B cell (primary cell): ENCODE results near the gene CEP290. TPM values are rescaled to one million over a fixed set of nuclear protein-coding genes. Genes with fewer than 3 reads are reported as not detected.

Experiments used
- ATAC-seq: fragments of 200-7000 bp; cut with Tn5 transposase; one replicate; pipeline ENCODE4 v1.10.0; 2021; ENCODE audit warnings: low read depth, mild to moderate bottlenecking, moderate number of reproducible peaks, moderate library complexity
- CTCF ChIA-PET: fragments of 350-600 bp; sonication (Branson Sonifier 250); formaldehyde crosslinking; loops from one replicate; lab custom pipeline; 2021; ENCODE audit warnings: antibody characterized with exemption, inconsistent platforms; lab: Charles Lee
- POLR2A ChIA-PET: fragments of 350-600 bp; sonication (Branson Sonifier 250); formaldehyde crosslinking; loops from one replicate; lab custom pipeline; 2021; ENCODE audit warnings: antibody characterized with exemption; lab: Charles Lee
- DNase-seq: peaks from one replicate; pipeline ENCODE4 v3.0.0; 2013
- H2AFZ ChIP-seq: 2 replicates; pipeline ENCODE4 v1.6.1; 2012; ENCODE audit warnings: mild to moderate bottlenecking, low read depth, low read length; ENCODE audit not compliant: insufficient read depth, poor library complexity, severe bottlenecking
- H3K27ac ChIP-seq, 2 donors: 1 replicate in 1 of 2; 2 replicates in 1 of 2; pipeline ENCODE4 v1.5.1; 2012 to 2013; ENCODE audit warnings: low read length in 2 of 2, mild to moderate bottlenecking in 2 of 2, moderate library complexity in 1 of 2
- H3K27me3 ChIP-seq, 4 experiments: fragments of 200-600 bp in 1 of 4; sonication (generic) in 1 of 4; replicated peaks in 1 of 4; 1 replicate in 2 of 4; 2 replicates in 2 of 4; pipeline versions ENCODE4 v1.6.1 to v1.7.0; 2013 to 2016; ENCODE audit warnings: low read length in 3 of 4, mild to moderate bottlenecking in 2 of 4, mixed read lengths in 1 of 4, moderate library complexity in 1 of 4; ENCODE audit not compliant: insufficient read depth in 4 of 4, control insufficient read depth in 3 of 4; ENCODE audit errors: control extremely low read depth in 1 of 4
- H3K36me3 ChIP-seq, 2 experiments: replicated peaks in 1 of 2; 1 replicate in 1 of 2; 2 replicates in 1 of 2; pipeline versions ENCODE4 v1.6.1 to v1.7.1; 2013; ENCODE audit warnings: low read length in 1 of 2; ENCODE audit not compliant: insufficient read depth in 2 of 2, control insufficient read depth in 1 of 2; ENCODE audit errors: control extremely low read depth in 1 of 2, extremely low read depth in 1 of 2
- H3K4me1 ChIP-seq, 2 donors: fragments of 200-600 bp in 1 of 2; sonication (generic) in 1 of 2; 1 replicate in 1 of 2; 2 replicates in 1 of 2; pipeline versions ENCODE4 v1.5.1 to v1.6.1; 2013 to 2017; ENCODE audit warnings: low read length in 2 of 2; ENCODE audit not compliant: control insufficient read depth in 2 of 2, insufficient read depth in 2 of 2
- H3K4me2 ChIP-seq: replicated peaks from 2 replicates; pipeline ENCODE3; 2012; ENCODE audit warnings: mild to moderate bottlenecking, low read depth, low read length; ENCODE audit not compliant: poor library complexity, severe bottlenecking
- H3K4me3 ChIP-seq, 5 experiments: fragments of 200-600 bp in 1 of 5; sonication (generic) in 1 of 5; 1 replicate in 3 of 5; 2 replicates in 2 of 5; pipeline versions ENCODE4 v1.5.1 to v1.7.0; 2011 to 2016; ENCODE audit warnings: low read length in 4 of 5, mild to moderate bottlenecking in 4 of 5, low read depth in 2 of 5, control low read depth in 1 of 5, moderate library complexity in 1 of 5; ENCODE audit not compliant: insufficient read depth in 1 of 5; ENCODE audit errors: control extremely low read depth in 1 of 5, extremely low read depth in 1 of 5
- H3K79me2 ChIP-seq: fragments of 200-600 bp; sonication (generic); one replicate; pipeline ENCODE4 v1.6.0; 2016; ENCODE audit warnings: low read length; ENCODE audit not compliant: control insufficient read depth, insufficient read depth
- H3K9ac ChIP-seq: fragments of 200-600 bp; sonication (generic); 2 replicates; pipeline ENCODE4 v1.6.1; 2017; ENCODE audit warnings: mild to moderate bottlenecking, low read length, moderate library complexity
- H3K9me3 ChIP-seq, 3 donors: one replicate each; pipeline versions ENCODE4 v1.6.1 to v1.7.1; 2013; ENCODE audit warnings: low read length in 2 of 3; ENCODE audit not compliant: control insufficient read depth in 2 of 3, insufficient read depth in 1 of 3; ENCODE audit errors: control extremely low read depth in 1 of 3
- H4K20me1 ChIP-seq: 2 replicates; pipeline ENCODE4 v1.6.0; 2012; ENCODE audit warnings: mild to moderate bottlenecking, low read length; ENCODE audit not compliant: insufficient read depth, control insufficient read depth, poor library complexity, severe bottlenecking
- H3K27ac Mint-ChIP-seq: one replicate; pipeline ENCODE4 v1.8.0; 2021; ENCODE audit warnings: mixed read lengths
- H3K27me3 Mint-ChIP-seq: one replicate; pipeline ENCODE4 v1.8.0; 2021; ENCODE audit warnings: mixed read lengths
- H3K4me1 Mint-ChIP-seq: one replicate; pipeline ENCODE4 v1.8.0; 2021; ENCODE audit warnings: mixed read lengths
- H3K4me3 Mint-ChIP-seq: one replicate; pipeline ENCODE4 v1.8.0; 2021; ENCODE audit warnings: mixed read lengths
- H3K9me3 Mint-ChIP-seq: one replicate; pipeline ENCODE4 v1.8.0; 2022; ENCODE audit warnings: mixed read lengths; ENCODE audit not compliant: insufficient read depth
- CTCF ChIP-seq: fragments of 200-600 bp; IDR thresholded peaks from one replicate; pipeline ENCODE4 v1.8.0; 2022; ENCODE audit warnings: antibody characterized with exemption, mild to moderate bottlenecking
- EZH2 ChIP-seq: IDR thresholded peaks from 2 replicates; pipeline ENCODE4 v1.6.1; 2012; ENCODE audit warnings: borderline replicate concordance, low read depth, mild to moderate bottlenecking, moderate library complexity, low read length; ENCODE audit not compliant: insufficient read depth, poor library complexity, severe bottlenecking
- WGBS: methylation state at CpG from one replicate; pipeline ENCODE4 v1.1.5; 2013; ENCODE audit warnings: missing lambda C conversion rate; ENCODE audit not compliant: insufficient coverage; 5-methylcytosine and 5-hydroxymethylcytosine counted together
- intact Hi-C: fragments of 100-400 bp; cut with micrococcal nuclease; formaldehyde crosslinking; loops from one replicate; pipeline ENCODE4 v1.10.0; 2022
- polyA plus RNA-seq: library from polyadenylated mRNA; depleted of rRNA; stranded (reverse); fragments of >200 nt; gene quantifications from 2 replicates; pipeline ENCODE4 v1.2.3, GENCODE V29; 2012
- small RNA-seq: library from RNA; depleted of rRNA; stranded (forward); fragments of <200 nt; gene quantifications from one replicate; pipeline ENCODE3, GENCODE V24; 2012; ENCODE audit warnings: low replicate concordance, low read depth; ENCODE audit not compliant: insufficient read length
- total RNA-seq, 2 donors: library from RNA; stranded (reverse); fragments of 120-200 nt in 1 of 2; gene quantifications; 1 replicate in 1 of 2; 2 replicates in 1 of 2; pipeline versions ENCODE4 v1.2.3 to v1.2.4, GENCODE V29; 2013 to 2022

The CEP290 gene
- total and polyA plus RNA-seq, 2 donors (not counting 1 experiment from before 2014, with no cell fraction given), result 2.6 to 27.3 TPM

GRCh38 chr12:88001327-88001726 is 140.6 kb downstream of the CEP290 start:
- Histone ChIP-seq H3K4me1 (no peaks in the 10 kb centered on the region), H3K9ac (no peak overlapping the region), H2AFZ (no peak overlapping the region), H3K27ac (no peak overlapping the region), H3K36me3 (no peaks in the 10 kb centered on the region), H3K4me3 (no peak overlapping the region), H3K4me2 (no peak overlapping the region), H4K20me1 (no peaks in the 10 kb centered on the region), H3K79me2 (no peaks in the 10 kb centered on the region), H3K9me3 (peaks cover 0 to 4% (median 0%) of the 10 kb centered on the region in 3 donors), H3K27me3 (no peaks in the 10 kb centered on the region)
- no peak overlapping the region for H3K4me3 Mint-ChIP-seq
- ChIA-PET CTCF (no interaction called here), POLR2A (no interaction called here)
- no peaks in the 10 kb centered on the region for H3K27me3 Mint-ChIP-seq
- intact Hi-C loops, result no loop called here
- TF ChIP-seq EZH2 (no peak), CTCF (no peak)
- no peaks in the 10 kb centered on the region for H3K9me3 Mint-ChIP-seq
- no peak for DNase-seq
- no peak overlapping the region for H3K27ac Mint-ChIP-seq
- no peak for ATAC-seq
- H3K4me1 Mint-ChIP-seq, result no peaks in the 10 kb centered on the region
- WGBS, result no CpG with 5 or more reads among the region's 2 CpGs

Small RNA genes lying within 50 kb of the gene (small RNA-seq; reads per million reads assigned to genes)
- not detected for gene RNA5SP364

Other genes with a start within 250 kb of the CEP290 start
- 0.10 and 0.22 TPM in 2 replicates for gene C12orf50, start 112.7 kb downstream of the CEP290 start, total RNA-seq
- 0.07 TPM in 1 of 2 replicates, not detected in the other for gene C12orf50, start 112.7 kb downstream of the CEP290 start, polyA plus RNA-seq
- gene TMTC3, start 219 bp upstream of the CEP290 start, total RNA-seq, result 8.9 and 10.1 TPM in 2 replicates
- gene TMTC3, start 219 bp upstream of the CEP290 start, polyA plus RNA-seq, result 1.7 and 4.9 TPM in 2 replicates